Loucy (cell line): ENCODE data around the gene SYNDIG1.

ENCODE experiments used
- H2AFZ ChIP-seq: fragments of 200-600 bp; sonication (generic); 2 replicates; pipeline ENCODE4 v1.6.0; 2016; ENCODE audit warnings: antibody characterized with exemption, mild to moderate bottlenecking, low read length, moderate library complexity
- H3F3A ChIP-seq: fragments of 200-600 bp; 2 replicates; pipeline ENCODE4 v1.6.0; 2016; ENCODE audit warnings: antibody characterized with exemption, low read depth, mild to moderate bottlenecking
- H3K27me3 ChIP-seq: fragments of 200-600 bp; sonication (generic); 2 replicates; pipeline ENCODE4 v1.6.1; 2014; ENCODE audit warnings: low read length, mild to moderate bottlenecking; ENCODE audit not compliant: insufficient read depth, poor library complexity, severe bottlenecking
- H3K36me3 ChIP-seq: fragments of 200-600 bp; sonication (generic); 2 replicates; pipeline ENCODE4 v1.6.1; 2016; ENCODE audit warnings: low read length; ENCODE audit not compliant: insufficient read depth
- H3K4me1 ChIP-seq: fragments of 200-600 bp; sonication (generic); 2 replicates; pipeline ENCODE4 v1.5.1; 2014; ENCODE audit warnings: low read length, mild to moderate bottlenecking; ENCODE audit not compliant: insufficient read depth, poor library complexity, severe bottlenecking
- H3K4me2 ChIP-seq: fragments of 200-600 bp; sonication (generic); 2 replicates; pipeline ENCODE4 v1.6.0; 2014; ENCODE audit warnings: antibody characterized with exemption, low read length, low read depth, mild to moderate bottlenecking; ENCODE audit not compliant: poor library complexity, severe bottlenecking
- H3K4me3 ChIP-seq: fragments of 200-600 bp; sonication (generic); 2 replicates; pipeline ENCODE4 v1.5.1; 2014; ENCODE audit warnings: low read length, mild to moderate bottlenecking, mixed read lengths; ENCODE audit not compliant: poor library complexity, severe bottlenecking
- H3K79me2 ChIP-seq: fragments of 200-600 bp; sonication (generic); 2 replicates; pipeline ENCODE4 v1.6.1; 2014; ENCODE audit warnings: low read length; ENCODE audit not compliant: insufficient read depth
- H3K9ac ChIP-seq: fragments of 200-600 bp; sonication (generic); 2 replicates; pipeline ENCODE4 v1.6.0; 2014; ENCODE audit warnings: mild to moderate bottlenecking, low read depth, low read length, moderate library complexity; ENCODE audit not compliant: poor library complexity, severe bottlenecking
- H3K9me2 ChIP-seq: fragments of 200-600 bp; sonication (generic); replicated peaks from 2 replicates; pipeline ENCODE4 v1.6.1; 2016; ENCODE audit warnings: low read depth, low read length, mixed read lengths
- H3K9me3 ChIP-seq: fragments of 200-600 bp; sonication (generic); 2 replicates; pipeline ENCODE4 v1.6.1; 2014; ENCODE audit warnings: mild to moderate bottlenecking, antibody characterized with exemption, low read length, low read depth; ENCODE audit not compliant: insufficient read depth
- H4K20me1 ChIP-seq: fragments of 200-600 bp; sonication (generic); 2 replicates; pipeline ENCODE4 v1.6.0; 2014; ENCODE audit warnings: antibody characterized with exemption, low read length, mild to moderate bottlenecking; ENCODE audit not compliant: insufficient read depth, poor library complexity, severe bottlenecking
- EZH2phosphoT487 ChIP-seq: fragments of 200-600 bp; IDR thresholded peaks from 2 replicates; pipeline ENCODE4 v1.6.1; 2018; ENCODE audit warnings: antibody characterized with exemption, mild to moderate bottlenecking, moderate library complexity, borderline replicate concordance
- TF ChIP-seq, protein P1 (sequence below): fragments of 200-600 bp; sonication (generic); conservative IDR thresholded peaks from 2 replicates; pipeline ENCODE4 v1.5.1; 2014; ENCODE audit warnings: mild to moderate bottlenecking, antibody characterized with exemption, low read length

SYNDIG1 gene

DNA sequence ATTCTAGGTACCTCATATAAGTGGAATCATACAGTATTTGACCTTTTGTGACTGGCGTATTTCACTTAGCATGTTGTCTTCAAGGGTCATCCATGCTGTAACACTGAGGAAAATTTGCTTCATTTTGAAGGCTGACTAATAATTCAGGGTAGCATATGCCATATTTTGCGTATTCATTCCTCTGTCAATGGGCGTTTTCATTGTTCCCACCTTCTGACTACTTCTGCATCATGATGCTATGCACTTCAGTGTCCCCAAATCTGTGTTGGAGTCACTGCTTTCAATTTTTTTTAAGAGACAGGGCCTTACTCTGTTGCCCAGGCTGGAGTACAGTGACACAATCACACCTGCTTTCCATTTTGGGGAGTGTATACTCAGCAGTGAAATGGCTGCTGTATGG is 51.6 kb downstream of the SYNDIG1 start:
- no peaks in the 10 kb centered on the region for H3K79me2 ChIP-seq
- H3K4me1 ChIP-seq, result no peaks in the 10 kb centered on the region
- no peak overlapping the region for H2AFZ ChIP-seq
- no peak overlapping the region for H3K9ac ChIP-seq
- TF ChIP-seq, protein P1, sequence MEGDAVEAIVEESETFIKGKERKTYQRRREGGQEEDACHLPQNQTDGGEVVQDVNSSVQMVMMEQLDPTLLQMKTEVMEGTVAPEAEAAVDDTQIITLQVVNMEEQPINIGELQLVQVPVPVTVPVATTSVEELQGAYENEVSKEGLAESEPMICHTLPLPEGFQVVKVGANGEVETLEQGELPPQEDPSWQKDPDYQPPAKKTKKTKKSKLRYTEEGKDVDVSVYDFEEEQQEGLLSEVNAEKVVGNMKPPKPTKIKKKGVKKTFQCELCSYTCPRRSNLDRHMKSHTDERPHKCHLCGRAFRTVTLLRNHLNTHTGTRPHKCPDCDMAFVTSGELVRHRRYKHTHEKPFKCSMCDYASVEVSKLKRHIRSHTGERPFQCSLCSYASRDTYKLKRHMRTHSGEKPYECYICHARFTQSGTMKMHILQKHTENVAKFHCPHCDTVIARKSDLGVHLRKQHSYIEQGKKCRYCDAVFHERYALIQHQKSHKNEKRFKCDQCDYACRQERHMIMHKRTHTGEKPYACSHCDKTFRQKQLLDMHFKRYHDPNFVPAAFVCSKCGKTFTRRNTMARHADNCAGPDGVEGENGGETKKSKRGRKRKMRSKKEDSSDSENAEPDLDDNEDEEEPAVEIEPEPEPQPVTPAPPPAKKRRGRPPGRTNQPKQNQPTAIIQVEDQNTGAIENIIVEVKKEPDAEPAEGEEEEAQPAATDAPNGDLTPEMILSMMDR, result no peak
- no peak for TF ChIP-seq EZH2phosphoT487
- no peaks in the 10 kb centered on the region for H3K36me3 ChIP-seq
- H3K4me3 ChIP-seq, result no peak overlapping the region
- no peaks in the 10 kb centered on the region for H3K27me3 ChIP-seq
- H3K9me3 ChIP-seq, result no peaks in the 10 kb centered on the region
- no peaks in the 10 kb centered on the region for H3F3A ChIP-seq
- H4K20me1 ChIP-seq, result no peaks in the 10 kb centered on the region
- H3K9me2 ChIP-seq, result no peaks in the 10 kb centered on the region
- H3K4me2 ChIP-seq, result no peak overlapping the region

DNA sequence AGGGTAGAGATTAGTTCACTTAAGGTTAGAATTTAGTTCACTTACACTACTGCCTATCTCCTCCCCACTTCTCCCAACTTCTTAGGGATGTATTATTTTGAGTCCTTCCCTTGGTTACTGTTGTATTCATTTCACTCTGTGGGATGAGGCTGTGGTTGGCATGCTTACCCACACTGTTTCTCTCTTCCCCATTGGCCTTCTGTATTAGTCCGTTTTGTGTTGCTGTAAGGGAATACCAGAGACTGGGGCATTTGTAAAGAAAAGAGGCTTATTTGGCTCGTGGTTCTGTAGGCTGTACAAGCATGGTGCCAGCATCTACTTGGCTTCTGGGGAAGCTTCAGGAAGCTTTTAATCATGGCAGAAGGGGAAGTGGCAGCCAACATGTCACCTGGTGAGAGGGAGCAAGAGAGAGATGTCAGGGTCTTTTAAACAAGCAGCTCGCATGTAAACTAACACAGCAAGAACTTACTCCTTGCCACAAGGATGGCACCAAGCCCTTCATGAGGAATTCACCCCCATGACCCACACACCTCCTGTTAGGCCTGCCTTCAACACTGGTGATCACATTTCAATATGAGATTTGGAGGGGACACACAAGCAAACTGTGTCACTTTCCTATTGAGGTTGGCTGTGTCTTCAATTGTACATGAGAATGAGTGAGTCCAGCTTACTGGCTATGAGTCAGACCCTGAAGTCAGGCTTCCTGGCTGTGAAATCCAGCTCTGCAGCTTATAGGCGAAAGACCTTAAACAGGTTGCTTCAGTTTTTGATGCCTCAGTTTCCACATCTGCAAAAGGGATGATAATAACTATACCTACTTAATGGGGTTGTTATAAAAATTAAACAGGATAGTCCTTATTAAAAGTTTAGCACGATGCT is 53.3 kb downstream of the SYNDIG1 start:
- no peak overlapping the region for H3K4me2 ChIP-seq
- H2AFZ ChIP-seq, result no peak overlapping the region
- H3K79me2 ChIP-seq, result no peaks in the 10 kb centered on the region
- H3K9ac ChIP-seq, result no peak overlapping the region
- no peaks in the 10 kb centered on the region for H3F3A ChIP-seq
- no peaks in the 10 kb centered on the region for H3K27me3 ChIP-seq
- no peaks in the 10 kb centered on the region for H3K36me3 ChIP-seq
- no peak overlapping the region for H3K4me3 ChIP-seq
- TF ChIP-seq, protein P1, result no peak
- TF ChIP-seq EZH2phosphoT487, result no peak
- no peaks in the 10 kb centered on the region for H3K9me3 ChIP-seq
- H3K4me1 ChIP-seq, result no peaks in the 10 kb centered on the region
- H3K9me2 ChIP-seq, result no peaks in the 10 kb centered on the region
- no peaks in the 10 kb centered on the region for H4K20me1 ChIP-seq

GRCh38 chr20:24523661-24524060 is 54.2 kb downstream of the SYNDIG1 start:
- no peak overlapping the region for H3K4me2 ChIP-seq
- no peaks in the 10 kb centered on the region for H4K20me1 ChIP-seq
- H3K4me1 ChIP-seq, result no peaks in the 10 kb centered on the region
- TF ChIP-seq, protein P1, result no peak
- TF ChIP-seq EZH2phosphoT487, result no peak
- no peak overlapping the region for H3K9ac ChIP-seq
- no peak overlapping the region for H2AFZ ChIP-seq
- no peaks in the 10 kb centered on the region for H3K9me2 ChIP-seq
- no peaks in the 10 kb centered on the region for H3K36me3 ChIP-seq
- H3K4me3 ChIP-seq, result no peak overlapping the region
- no peaks in the 10 kb centered on the region for H3K27me3 ChIP-seq
- no peaks in the 10 kb centered on the region for H3F3A ChIP-seq
- no peaks in the 10 kb centered on the region for H3K9me3 ChIP-seq
- no peaks in the 10 kb centered on the region for H3K79me2 ChIP-seq
